Suppressor macrophage (primary cell): ENCODE data around the gene ACAA1.
A peak's percentile ranks its signal among the peaks of the same experiment; 100 is the strongest.
"Not testable (repeated sequence)": the region's sequence is repeated elsewhere in the genome, so short reads cannot be mapped to it uniquely, and the experiment has no call there.

Experiments
- DNase-seq, 4 experiments: peaks; one replicate each; pipeline ENCODE4 v3.0.0-alpha.2; 2020 to 2022

The ACAA1 gene

GRCh38 chr3:38134517-38135143 is 2.3 kb downstream of the ACAA1 start:
- DNase-seq: not testable (repeated sequence)

GRCh38 chr3:38133557-38134405 is 3.1 kb downstream of the ACAA1 start:
- DNase-seq: no peak

DNA sequence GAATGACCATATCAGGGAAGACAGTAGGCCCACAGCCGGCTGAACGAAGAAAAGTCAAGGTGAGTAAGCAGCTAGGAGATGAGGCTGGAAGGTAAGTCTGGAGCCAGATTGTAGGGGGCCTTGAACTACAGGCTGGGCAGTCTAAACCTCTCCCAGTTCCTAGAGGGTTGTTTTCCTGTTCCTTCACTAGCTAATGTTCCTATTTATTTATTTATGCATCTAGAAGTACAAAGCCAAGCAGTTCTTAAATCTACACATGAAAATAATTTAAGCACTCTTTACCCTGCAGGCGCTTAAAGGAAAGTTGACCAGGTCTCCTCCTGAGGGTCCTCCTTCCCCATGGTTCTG is 3.7 kb downstream of the ACAA1 start:
- DNase-seq: no peak

- DNase-seq: peak; percentile 37 to 73 (median 50)
These were observed 5.1 kb downstream of the ACAA1 start for GRCh38 chr3:38131621-38132369.

- DNase-seq: no peak
These were observed 6.3 kb downstream of the ACAA1 start for GRCh38 chr3:38130631-38131065.

DNA sequence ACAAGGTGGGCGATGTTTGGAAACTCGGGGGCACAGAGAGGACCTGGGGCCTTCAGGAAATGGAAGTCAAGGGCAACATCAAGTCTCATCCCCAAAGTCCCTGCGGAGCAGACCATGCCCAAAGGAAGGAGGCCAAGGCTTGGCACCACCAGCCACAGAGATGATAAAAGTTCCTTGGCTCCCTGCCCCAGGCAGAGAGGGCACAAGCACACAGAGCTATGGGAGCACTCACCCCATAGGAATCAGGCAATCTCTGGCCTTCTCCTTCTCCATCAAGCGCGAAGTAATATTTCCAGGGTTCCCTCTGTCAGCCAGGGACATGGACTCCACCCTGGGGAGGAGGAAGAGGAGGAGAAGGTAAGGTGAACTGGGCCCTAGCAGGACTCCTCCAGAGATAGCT is 7.9 kb downstream of the ACAA1 start:
- no peak for DNase-seq

- DNase-seq: no peak
These were observed 8.6 kb downstream of the ACAA1 start for GRCh38 chr3:38128303-38128655.

DNA sequence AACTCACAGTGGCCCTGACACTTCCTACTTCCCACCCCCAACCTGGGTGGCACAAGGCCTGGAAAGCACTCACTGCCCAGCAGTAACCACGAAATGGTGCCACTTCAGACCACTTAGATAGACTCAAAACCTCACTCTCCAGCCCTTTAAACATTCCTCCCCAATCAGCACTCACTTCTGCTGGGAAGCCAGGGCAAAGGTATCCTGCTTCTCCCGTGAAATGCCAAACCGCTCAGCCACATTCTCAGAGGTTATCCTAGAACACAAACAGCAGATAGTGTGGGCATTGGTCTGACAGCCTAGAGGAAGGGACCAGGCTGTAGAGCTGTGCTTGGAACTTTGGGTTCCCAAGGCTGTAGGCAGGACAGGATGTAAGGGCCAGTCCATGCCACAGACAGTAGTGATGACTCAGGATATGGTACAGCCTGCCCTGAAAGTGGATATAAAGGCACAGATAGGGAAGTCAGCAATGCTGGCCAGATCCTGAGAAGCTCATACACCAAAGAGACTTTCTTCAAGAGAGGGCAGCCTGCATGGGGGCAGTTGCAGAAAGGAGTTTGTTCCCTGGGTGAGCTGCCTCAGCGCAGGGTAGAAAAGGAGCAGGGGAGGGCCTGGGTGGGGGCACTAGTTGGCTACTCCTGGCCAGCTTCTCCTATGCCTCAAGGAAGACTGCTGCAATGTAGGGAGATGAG is 9.2 kb downstream of the ACAA1 start:
- peak; percentile 46 to 63 (median 54) for DNase-seq

GRCh38 chr3:38126121-38126892 is 10.6 kb downstream of the ACAA1 start:
- DNase-seq: no peak

DNA sequence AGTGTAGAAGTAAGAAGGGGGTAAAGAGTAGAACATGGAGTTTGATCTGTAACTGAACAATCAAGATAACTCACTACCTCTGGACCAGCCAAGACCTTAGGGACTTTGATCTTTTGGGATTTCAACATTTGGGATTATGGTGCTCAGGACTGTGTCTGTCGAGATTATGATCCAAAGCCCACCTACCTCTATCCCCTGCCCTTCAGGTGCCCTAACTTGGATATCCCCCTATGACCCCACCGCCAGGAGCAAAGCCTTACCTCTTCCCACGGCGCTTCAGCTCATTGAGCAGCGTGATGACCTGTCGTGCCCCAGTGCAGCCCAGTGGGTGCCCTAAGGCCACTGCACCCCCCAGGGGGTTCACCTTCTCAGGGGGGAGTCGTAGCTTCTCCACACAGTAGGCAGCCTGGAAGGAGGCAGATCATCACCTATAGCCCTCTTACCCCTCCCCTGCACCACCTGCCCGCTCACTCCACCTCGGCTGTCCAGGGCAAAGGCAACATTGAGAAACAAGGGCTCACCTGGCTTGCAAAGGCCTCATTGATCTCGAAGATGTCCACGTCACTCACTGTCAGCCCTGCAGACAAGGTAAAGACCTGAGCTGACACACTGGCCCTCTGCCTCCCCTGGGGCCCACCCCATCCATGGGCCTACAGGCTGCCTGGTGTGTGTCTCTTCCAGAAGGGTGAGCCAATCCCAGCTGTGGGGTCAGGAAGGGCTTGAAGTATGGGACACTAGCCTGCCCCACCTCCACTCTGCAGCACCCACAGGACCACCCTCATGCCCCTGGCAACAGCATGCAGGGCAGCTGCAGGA is 11.4 kb downstream of the ACAA1 start:
- no peak for DNase-seq

- DNase-seq: no peak
These were observed 12.4 kb downstream of the ACAA1 start for GRCh38 chr3:38124324-38125122.

GRCh38 chr3:38122712-38123290 is 14.1 kb downstream of the ACAA1 start:
- no peak for DNase-seq

DNA sequence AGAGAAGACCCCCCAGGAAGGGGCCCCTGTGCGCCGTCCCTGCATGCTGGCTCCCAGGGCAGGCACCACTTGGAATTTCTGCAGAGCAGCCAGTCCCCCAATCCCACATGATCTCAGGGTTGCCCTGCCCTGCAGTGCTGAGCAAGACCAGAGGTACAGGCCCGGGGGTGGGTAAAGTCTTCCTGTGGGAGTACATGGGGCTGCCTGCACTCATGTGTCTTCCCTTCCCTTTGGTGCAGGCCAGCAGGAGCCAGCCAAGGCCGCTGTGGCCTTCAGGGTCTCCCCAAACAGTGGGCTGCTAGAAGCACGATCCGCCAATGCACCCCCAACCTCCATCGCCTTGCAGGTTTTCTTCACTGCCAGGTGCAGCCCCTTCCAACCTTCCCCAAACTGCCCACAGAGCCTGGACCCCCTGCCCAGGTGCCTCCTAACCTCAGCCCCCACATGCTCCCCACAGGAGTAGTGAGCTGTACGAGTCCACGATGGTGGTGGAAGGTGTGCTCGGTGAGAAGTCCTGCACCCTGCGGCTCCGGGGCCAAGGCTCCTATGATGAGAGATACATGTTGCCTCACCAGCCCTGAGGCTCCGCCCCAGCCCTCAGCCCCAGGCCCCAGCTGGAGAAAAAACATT is 15.0 kb downstream of the ACAA1 start:
- DNase-seq: no peak

GRCh38 chr3:38121451-38121831 is 15.5 kb downstream of the ACAA1 start:
- no peak for DNase-seq

DNA sequence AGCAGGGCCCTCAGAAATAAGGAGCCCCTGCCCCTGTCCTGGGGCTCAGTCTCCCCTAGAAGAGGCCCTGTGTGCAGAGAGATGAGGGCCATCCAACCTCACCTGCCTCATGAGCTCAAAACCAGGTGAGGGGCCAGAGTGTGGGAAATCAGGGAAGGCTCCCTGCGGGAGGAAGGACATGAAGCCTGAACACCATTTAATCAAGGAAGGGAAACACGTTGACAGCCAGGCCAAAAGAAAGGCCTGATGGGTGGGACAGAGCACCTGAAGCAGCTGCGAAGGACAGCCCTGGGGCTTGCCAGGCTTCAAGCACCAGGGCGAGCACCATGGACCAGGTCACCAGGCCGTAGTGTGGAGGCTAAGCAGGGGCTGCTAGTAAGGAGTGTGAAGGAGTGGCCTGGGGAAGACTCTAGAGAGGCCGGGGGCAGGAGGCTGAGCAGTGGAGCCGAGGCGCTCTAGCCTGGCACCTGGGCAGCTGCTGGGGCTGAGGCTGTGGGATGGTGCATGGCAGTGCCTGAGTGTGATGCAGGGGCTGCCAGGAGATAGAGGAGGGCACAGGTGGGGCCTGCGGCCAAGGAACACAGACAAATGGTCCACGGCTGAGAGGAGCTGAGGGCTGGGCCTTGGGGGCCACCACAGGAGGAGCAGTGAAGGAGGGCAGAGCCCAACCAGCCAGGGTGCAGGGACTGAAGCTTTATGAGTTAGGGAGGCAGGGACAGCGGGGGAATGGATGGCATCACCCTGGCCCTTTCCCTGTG is 16.1 kb downstream of the ACAA1 start:
- DNase-seq: no peak

DNA sequence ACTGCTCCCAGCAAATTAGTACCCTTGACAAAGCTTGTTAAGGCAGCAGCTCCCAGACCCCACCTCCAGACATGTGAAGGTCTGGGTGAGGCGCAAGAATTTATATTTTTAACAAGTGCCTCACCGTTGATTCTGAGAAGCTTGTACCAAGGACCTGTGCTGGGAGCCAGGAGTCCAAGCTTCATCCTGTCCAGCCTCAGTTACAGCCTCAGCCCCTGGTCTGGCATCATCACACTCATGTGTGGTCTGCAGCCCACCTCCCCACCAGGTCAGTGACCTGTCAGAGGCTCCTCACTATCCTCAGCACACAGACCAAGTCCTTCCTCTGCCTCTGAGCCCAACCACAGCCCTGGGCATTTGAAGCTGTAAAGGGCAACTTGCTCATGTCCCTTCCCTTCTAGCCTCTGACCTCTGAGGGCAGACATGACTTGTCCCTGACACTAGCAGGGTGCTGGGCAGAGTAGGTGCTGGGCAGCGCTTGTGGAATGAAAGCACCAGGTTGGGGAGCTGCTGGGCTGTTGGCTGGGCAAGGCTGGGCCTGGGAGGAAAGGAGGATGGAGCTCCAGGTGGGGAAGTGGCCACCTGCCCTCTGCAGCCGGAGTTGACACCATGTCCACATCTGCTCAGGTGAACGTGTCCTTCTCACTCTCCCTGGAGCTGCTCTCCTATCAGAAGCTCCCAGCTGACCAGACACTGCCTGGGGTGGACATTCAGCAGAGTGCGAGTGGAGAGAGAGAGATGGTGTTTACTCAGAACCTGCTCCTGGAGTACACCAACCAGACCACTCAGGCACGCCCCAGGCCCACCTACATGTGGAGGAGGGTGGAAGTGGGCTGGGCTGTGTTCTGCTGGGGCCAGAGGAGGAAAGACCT is 16.9 kb downstream of the ACAA1 start:
- DNase-seq: no peak

DNA sequence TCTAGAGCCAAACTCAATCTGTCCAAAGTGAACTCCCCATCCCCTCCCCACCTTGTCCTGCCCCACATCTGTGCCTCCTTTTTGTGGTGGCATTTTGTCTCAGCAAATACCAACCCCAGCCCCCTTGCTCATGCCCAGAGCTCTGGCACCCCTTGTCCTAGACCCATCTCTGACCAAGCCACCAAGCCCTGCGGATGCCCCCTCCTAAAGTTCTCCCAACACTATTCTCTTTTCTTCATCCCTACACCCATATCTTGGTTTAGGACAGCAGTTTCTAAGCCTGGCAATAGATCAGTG is 17.7 kb downstream of the ACAA1 start:
- no peak for DNase-seq
